Endodermal cell (in vitro differentiated cells): ENCODE results near the gene GRHL3. TPM values are rescaled to one million over a fixed set of nuclear protein-coding genes. Genes with fewer than 3 reads are reported as not detected.

Experiments
- DNase-seq: peaks from one replicate; pipeline ENCODE4 v3.0.0-alpha.2; 2017
- H3K27ac ChIP-seq: 2 replicates; pipeline ENCODE4 v1.5.1; 2013; ENCODE audit warnings: mild to moderate bottlenecking, low read depth, low read length, moderate library complexity
- H3K27me3 ChIP-seq: 2 replicates; pipeline ENCODE4 v1.6.1; 2013; ENCODE audit warnings: mild to moderate bottlenecking, low read length, moderate library complexity; ENCODE audit not compliant: insufficient read depth, control insufficient read depth, poor library complexity, severe bottlenecking
- H3K36me3 ChIP-seq: 2 replicates; pipeline ENCODE4 v1.7.0; 2013; ENCODE audit warnings: mild to moderate bottlenecking, low read length, moderate library complexity; ENCODE audit not compliant: control insufficient read depth, insufficient read depth
- H3K4me1 ChIP-seq: one replicate; pipeline ENCODE4 v1.7.0; 2013; ENCODE audit warnings: low read length; ENCODE audit not compliant: control insufficient read depth, insufficient read depth
- H3K4me3 ChIP-seq: 2 replicates; pipeline ENCODE4 v1.5.1; 2013; ENCODE audit warnings: mild to moderate bottlenecking, low read length, moderate library complexity
- H3K9ac ChIP-seq: 2 replicates; pipeline ENCODE4 v1.6.1; 2013; ENCODE audit warnings: mild to moderate bottlenecking, low read length, moderate library complexity; ENCODE audit not compliant: poor library complexity, severe bottlenecking; ENCODE audit errors: extremely low read depth
- H3K9me3 ChIP-seq: 2 replicates; pipeline ENCODE4 v1.6.1; 2013; ENCODE audit warnings: mild to moderate bottlenecking, low read length, moderate library complexity; ENCODE audit not compliant: control insufficient read depth
- H3K27ac Mint-ChIP-seq: 2 replicates; pipeline ENCODE4 v1.8.0; 2020; ENCODE audit warnings: mixed read lengths
- H3K27me3 Mint-ChIP-seq: 2 replicates; pipeline ENCODE4 v1.8.0; 2021; ENCODE audit warnings: mild to moderate bottlenecking, mixed read lengths; ENCODE audit not compliant: insufficient read depth
- H3K36me3 Mint-ChIP-seq: 2 replicates; pipeline ENCODE4 v1.8.0; 2020; ENCODE audit warnings: low read depth, mixed read lengths
- H3K4me1 Mint-ChIP-seq: 2 replicates; pipeline ENCODE4 v1.8.0; 2020; ENCODE audit warnings: mixed read lengths
- H3K4me3 Mint-ChIP-seq: 2 replicates; pipeline ENCODE4 v1.8.0; 2020; ENCODE audit warnings: mild to moderate bottlenecking, moderate library complexity, mixed read lengths
- H3K9me3 Mint-ChIP-seq: 2 replicates; pipeline ENCODE4 v1.8.0; 2020; ENCODE audit warnings: mild to moderate bottlenecking, mixed read lengths
- WGBS, 2 experiments: methylation state at CpG; one replicate each; pipeline versions ENCODE4 v1.1.5 to v1.1.7; 2013; ENCODE audit warnings: missing lambda C conversion rate in 2 of 2, mixed read lengths in 1 of 2; ENCODE audit not compliant: insufficient coverage in 1 of 2, insufficient read length in 1 of 2; 5-methylcytosine and 5-hydroxymethylcytosine counted together
- total RNA-seq, 2 donors: library from RNA; stranded (reverse); fragmentation: NEBNext Ultra II Directional in 1 of 2; extraction: Animal tissue kit (Norgen Biotek cat#: 25700) in 1 of 2; gene quantifications; 2 replicates in 1 of 2; 3 replicates in 1 of 2; pipeline ENCODE4 v1.2.1, GENCODE V29; 2021
- TF ChIP-seq, protein P1 (sequence below): fragments of 200-600 bp; sonication (generic); conservative IDR thresholded peaks from 2 replicates; pipeline ENCODE4 v1.5.0; 2021; ENCODE audit warnings: antibody characterized with exemption, mild to moderate bottlenecking

GRHL3 gene
- total RNA-seq, 2 donors from 2014 or later, result 1.8 to 2.5 TPM

DNA sequence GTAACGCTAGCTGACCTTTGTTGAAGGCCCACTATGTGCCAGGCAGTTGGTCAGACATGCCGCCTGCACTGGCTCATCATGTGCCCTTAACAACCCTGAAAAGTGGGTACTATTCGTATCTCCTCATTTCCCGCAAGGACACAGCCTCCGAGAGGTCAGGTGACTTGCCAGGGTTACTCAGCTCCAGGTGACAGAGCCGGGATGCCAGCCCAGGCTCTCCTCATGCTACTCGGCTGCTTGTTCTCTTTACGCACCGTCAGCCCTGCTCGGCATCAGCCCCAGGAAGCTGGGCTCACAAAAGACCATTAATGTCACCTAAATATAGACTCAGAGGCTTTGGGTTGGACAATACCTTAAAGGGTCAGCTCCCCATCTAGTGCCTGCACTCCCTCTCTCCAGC lies 29.0 kb downstream of the GRHL3 start:
- H3K27ac Mint-ChIP-seq, result no peak overlapping the region
- no peak overlapping the region for H3K4me3 ChIP-seq

DNA sequence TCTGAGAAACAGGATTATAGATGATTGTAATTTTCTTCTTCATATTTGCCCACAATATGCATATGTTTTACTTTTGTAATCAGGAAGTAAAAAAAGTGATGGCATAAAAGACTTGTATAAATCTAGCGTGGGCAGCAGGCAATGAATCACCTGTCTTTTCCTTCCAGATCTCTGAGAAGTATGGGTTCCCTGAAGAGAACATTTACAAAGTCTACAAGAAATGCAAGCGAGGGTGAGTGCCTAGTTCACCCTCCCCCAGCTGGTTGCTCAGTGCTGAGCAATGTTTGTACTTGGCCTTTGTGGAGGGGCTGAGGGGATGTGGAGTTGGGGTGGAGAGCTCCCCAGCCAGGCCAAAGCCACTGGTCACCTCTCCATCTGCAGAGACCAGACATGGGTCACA lies 30.7 kb downstream of the GRHL3 start:
- Histone ChIP-seq H3K36me3 (no peaks in the 10 kb centered on the region), H3K27me3 (no peaks in the 10 kb centered on the region), H3K9me3 (no peaks in the 10 kb centered on the region), H3K9ac (no peak overlapping the region), H3K4me1 (no peaks in the 10 kb centered on the region), H3K27ac (no peak overlapping the region), H3K4me3 (no peak overlapping the region)
- Mint-ChIP-seq H3K4me3 (no peak overlapping the region), H3K9me3 (no peaks in the 10 kb centered on the region), H3K27me3 (no peaks in the 10 kb centered on the region), H3K36me3 (no peaks in the 10 kb centered on the region), H3K27ac (no peak overlapping the region), H3K4me1 (peaks cover 12% of the 10 kb centered on the region)
- no peak for DNase-seq
- TF ChIP-seq, protein P1, sequence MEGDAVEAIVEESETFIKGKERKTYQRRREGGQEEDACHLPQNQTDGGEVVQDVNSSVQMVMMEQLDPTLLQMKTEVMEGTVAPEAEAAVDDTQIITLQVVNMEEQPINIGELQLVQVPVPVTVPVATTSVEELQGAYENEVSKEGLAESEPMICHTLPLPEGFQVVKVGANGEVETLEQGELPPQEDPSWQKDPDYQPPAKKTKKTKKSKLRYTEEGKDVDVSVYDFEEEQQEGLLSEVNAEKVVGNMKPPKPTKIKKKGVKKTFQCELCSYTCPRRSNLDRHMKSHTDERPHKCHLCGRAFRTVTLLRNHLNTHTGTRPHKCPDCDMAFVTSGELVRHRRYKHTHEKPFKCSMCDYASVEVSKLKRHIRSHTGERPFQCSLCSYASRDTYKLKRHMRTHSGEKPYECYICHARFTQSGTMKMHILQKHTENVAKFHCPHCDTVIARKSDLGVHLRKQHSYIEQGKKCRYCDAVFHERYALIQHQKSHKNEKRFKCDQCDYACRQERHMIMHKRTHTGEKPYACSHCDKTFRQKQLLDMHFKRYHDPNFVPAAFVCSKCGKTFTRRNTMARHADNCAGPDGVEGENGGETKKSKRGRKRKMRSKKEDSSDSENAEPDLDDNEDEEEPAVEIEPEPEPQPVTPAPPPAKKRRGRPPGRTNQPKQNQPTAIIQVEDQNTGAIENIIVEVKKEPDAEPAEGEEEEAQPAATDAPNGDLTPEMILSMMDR, result no peak
- whole genome bisulfite sequencing, 2 experiments, result 87 to 100% methylated on average over 1 to 2 of the region's 2 CpGs

More for the DNA sequence above, 29.0 kb downstream of the GRHL3 start:
- DNase-seq, result no peak
- Mint-ChIP-seq H3K36me3 (no peaks in the 10 kb centered on the region), H3K9me3 (no peaks in the 10 kb centered on the region), H3K27me3 (no peaks in the 10 kb centered on the region), H3K4me1 (peaks cover 12% of the 10 kb centered on the region), H3K4me3 (no peak overlapping the region)
- H3K9ac ChIP-seq, result no peak overlapping the region
- no peaks in the 10 kb centered on the region for H3K9me3 ChIP-seq
- H3K36me3 ChIP-seq, result no peaks in the 10 kb centered on the region
- WGBS, 2 experiments, result 93 to 94% methylated on average over 7 to 10 of the region's 10 CpGs
- no peaks in the 10 kb centered on the region for H3K4me1 ChIP-seq
- H3K27ac ChIP-seq, result no peak overlapping the region
- H3K27me3 ChIP-seq, result no peaks in the 10 kb centered on the region
- TF ChIP-seq, protein P1, result no peak

DNA sequence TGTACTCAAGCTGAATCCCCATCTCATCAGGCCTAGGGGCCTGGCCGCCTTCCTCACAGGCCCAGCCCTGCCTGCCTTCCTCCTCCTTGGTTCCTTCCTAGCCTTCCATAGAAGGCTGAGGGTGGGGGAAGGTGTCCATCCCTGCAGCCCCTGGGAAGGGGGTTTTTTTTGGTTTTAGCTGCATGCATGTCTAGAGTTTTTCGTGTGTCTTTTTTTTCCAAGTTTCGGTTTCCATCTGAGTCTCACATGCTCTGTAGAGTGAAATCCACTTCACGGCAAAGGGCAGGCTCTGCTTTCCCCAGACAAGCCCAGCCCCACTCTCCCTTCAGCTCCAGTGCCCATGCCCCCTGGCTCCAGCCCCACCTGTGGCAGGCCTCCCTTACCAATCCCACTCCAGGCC lies 32.1 kb downstream of the GRHL3 start:
- no peak overlapping the region for H3K27ac Mint-ChIP-seq
- TF ChIP-seq, protein P1, result no peak
- Histone ChIP-seq H3K36me3 (no peaks in the 10 kb centered on the region), H3K4me3 (no peak overlapping the region), H3K9me3 (no peaks in the 10 kb centered on the region), H3K9ac (no peak overlapping the region), H3K27me3 (no peaks in the 10 kb centered on the region), H3K4me1 (no peaks in the 10 kb centered on the region), H3K27ac (no peak overlapping the region)
- no peaks in the 10 kb centered on the region for H3K27me3 Mint-ChIP-seq
- H3K4me3 Mint-ChIP-seq, result no peak overlapping the region
- H3K4me1 Mint-ChIP-seq, result peaks cover 12% of the 10 kb centered on the region
- WGBS, 2 experiments, result 89 to 100% methylated on average over 2 to 4 of the region's 4 CpGs
- no peak for DNase-seq
- no peaks in the 10 kb centered on the region for H3K9me3 Mint-ChIP-seq
- H3K36me3 Mint-ChIP-seq, result no peaks in the 10 kb centered on the region
